Kidney (tissue), 14 donors: ENCODE data around the gene GINS3. TPM values are rescaled to one million over a fixed set of nuclear protein-coding genes. Genes with fewer than 3 reads are reported as not detected.

Experiments used
- DNase-seq, 5 donors: peaks; one replicate each; pipeline ENCODE4 v3.0.0-alpha.2; 2013 to 2020
- FAIRE-seq: peaks from 2 replicates; lab custom pipeline; 2012; peaks lifted over from hg19 to GRCh38; lab: Jason Lieb, UNC
- H3K27ac ChIP-seq, 2 donors: one replicate each; pipeline ENCODE4 v1.7.0; 2013; ENCODE audit warnings: low read depth in 2 of 2, low read length in 2 of 2, inconsistent platforms in 1 of 2
- H3K27me3 ChIP-seq: one replicate; pipeline ENCODE4 v1.7.1; 2013; ENCODE audit warnings: low read length, inconsistent platforms; ENCODE audit not compliant: control insufficient read depth, insufficient read depth
- H3K36me3 ChIP-seq, 3 donors: one replicate each; pipeline versions ENCODE4 v1.7.0 to v1.7.1; 2013; ENCODE audit warnings: low read length in 3 of 3, control low read depth in 1 of 3, inconsistent platforms in 1 of 3; ENCODE audit not compliant: insufficient read depth in 3 of 3, control insufficient read depth in 2 of 3
- H3K4me1 ChIP-seq, 3 donors: one replicate each; pipeline versions ENCODE4 v1.7.0 to v1.7.1; 2013; ENCODE audit warnings: low read length in 3 of 3, inconsistent platforms in 1 of 3, low read depth in 1 of 3; ENCODE audit not compliant: control insufficient read depth in 2 of 3, insufficient read depth in 2 of 3
- H3K4me3 ChIP-seq, 3 donors: one replicate each; pipeline versions ENCODE4 v1.7.0 to v1.8.1; 2013; ENCODE audit warnings: low read length in 3 of 3, control low read depth in 1 of 3, inconsistent platforms in 1 of 3
- H3K9ac ChIP-seq, 3 donors: one replicate each; pipeline versions ENCODE4 v1.7.0 to v1.7.1; 2013; ENCODE audit warnings: low read length in 3 of 3, control low read depth in 1 of 3, inconsistent platforms in 1 of 3
- H3K9me3 ChIP-seq, 3 donors: one replicate each; pipeline versions ENCODE4 v1.7.0 to v1.7.1; 2013; ENCODE audit warnings: low read length in 3 of 3, control low read depth in 1 of 3, inconsistent platforms in 1 of 3; ENCODE audit not compliant: control insufficient read depth in 2 of 3, insufficient read depth in 1 of 3
- CTCF ChIP-seq: IDR thresholded peaks from 3 replicates; pipeline ENCODE4 v1.5.1; 2012; ENCODE audit warnings: mild to moderate bottlenecking, moderate library complexity, borderline replicate concordance; ENCODE audit not compliant: insufficient read depth; ENCODE audit errors: extremely low read depth
- intact Hi-C: fragments of 100-400 bp; cut with DNase I; formaldehyde crosslinking; loops from one replicate; pipeline ENCODE4 v1.11.1; 2022
- polyA plus RNA-seq: library from polyadenylated mRNA; stranded (reverse); fragments of 350-450 nt; fragmentation: Illumina TruSeq; extraction: RNeasy Lipid Tissue Mini Kit (QIAGEN cat#74804); gene quantifications from one replicate; pipeline ENCODE4 v1.2.3, GENCODE V29; 2014; ENCODE audit warnings: low read depth, low replicate concordance; ENCODE audit not compliant: insufficient read depth
- total RNA-seq: library from RNA; stranded (reverse); fragmentation: NEBNext Ultra II Directional; extraction: Animal tissue kit (Norgen Biotek cat#: 25700); gene quantifications from one replicate; pipeline ENCODE4 v1.2.1, GENCODE V29; 2021
- donor health status: control.
- donor health status: control.
- donor health status: control.
- donor health status: control.
- donor health status: control.
- donor health status: DM: yes; HTN: yes; CAD: no.
- donor health status: Normal renal cell carcinoma (clear cell type).

Gene GINS3
- total and polyA plus RNA-seq, 2 donors from 2014 or later = 2.4 to 2.6 TPM

- H3K4me1 ChIP-seq = no peaks in the 10 kb centered on the region
- intact Hi-C loops = no loop called here
- no peak for TF ChIP-seq CTCF
- no peaks in the 10 kb centered on the region for H3K36me3 ChIP-seq
- FAIRE-seq (no peak), DNase-seq (no peak)
- no peak overlapping the region for H3K27ac ChIP-seq
- H3K4me3 ChIP-seq = no peak overlapping the region
- H3K9me3 ChIP-seq = no peaks in the 10 kb centered on the region
- H3K27me3 ChIP-seq = no peaks in the 10 kb centered on the region
- H3K9ac ChIP-seq = no peak overlapping the region
Observed at GRCh38 chr16:58435779-58436178, 43.5 kb downstream of the GINS3 start.

GRCh38 chr16:58440131-58440530, 47.9 kb downstream of the GINS3 start:
- FAIRE-seq = no peak
- TF ChIP-seq CTCF = no peak

GRCh38 chr16:58442547-58442946, 50.3 kb downstream of the GINS3 start:
- no peaks in the 10 kb centered on the region for H3K4me1 ChIP-seq
- H3K9ac ChIP-seq = no peak overlapping the region
- no peaks in the 10 kb centered on the region for H3K36me3 ChIP-seq
- no peak overlapping the region for H3K27ac ChIP-seq
- H3K4me3 ChIP-seq = no peak overlapping the region
- TF ChIP-seq CTCF = no peak
- intact Hi-C loops = no loop called here
- H3K27me3 ChIP-seq = no peaks in the 10 kb centered on the region
- FAIRE-seq (no peak), DNase-seq (no peak)
- no peaks in the 10 kb centered on the region for H3K9me3 ChIP-seq

More at GRCh38 chr16:58440131-58440530, 47.9 kb downstream of the GINS3 start:
- no peak overlapping the region for H3K4me3 ChIP-seq
- DNase-seq = no peak
- no peaks in the 10 kb centered on the region for H3K9me3 ChIP-seq
- H3K27ac ChIP-seq = no peak overlapping the region
- no peaks in the 10 kb centered on the region for H3K4me1 ChIP-seq
- intact Hi-C loops = no loop called here
- no peak overlapping the region for H3K9ac ChIP-seq
- no peaks in the 10 kb centered on the region for H3K27me3 ChIP-seq
- H3K36me3 ChIP-seq = no peaks in the 10 kb centered on the region

GRCh38 chr16:58443783-58444182, 51.5 kb downstream of the GINS3 start:
- Histone ChIP-seq H3K4me1 (no peaks in the 10 kb centered on the region), H3K4me3 (no peak overlapping the region), H3K36me3 (no peaks in the 10 kb centered on the region), H3K9me3 (no peaks in the 10 kb centered on the region), H3K27me3 (no peaks in the 10 kb centered on the region), H3K27ac (no peak overlapping the region), H3K9ac (no peak overlapping the region)
- FAIRE-seq = no peak
- no peak for DNase-seq
- no peak for TF ChIP-seq CTCF
- intact Hi-C loops = no loop called here
